ENCODE measurements around the gene CRACR2B.

Gene CRACR2B

DNA sequence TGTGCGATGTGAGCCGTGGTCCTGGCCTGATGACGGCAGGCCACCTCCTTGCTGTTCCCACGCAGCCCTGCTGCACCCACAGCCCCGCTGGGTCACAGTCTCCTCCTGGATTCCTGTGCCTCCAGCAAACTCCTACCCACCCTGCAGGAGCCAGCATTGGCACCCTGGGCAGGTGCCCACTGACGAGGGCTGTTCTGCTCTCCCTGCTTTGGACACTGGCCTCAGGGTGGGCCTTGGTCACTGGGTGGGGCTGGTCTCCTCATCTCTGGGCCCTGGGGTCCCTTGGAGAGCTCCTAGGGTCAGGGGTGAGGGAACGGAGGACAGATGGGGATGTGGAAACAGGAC is 27.6 kb downstream of the CRACR2B start:
- no peak for DNase-seq

DNA sequence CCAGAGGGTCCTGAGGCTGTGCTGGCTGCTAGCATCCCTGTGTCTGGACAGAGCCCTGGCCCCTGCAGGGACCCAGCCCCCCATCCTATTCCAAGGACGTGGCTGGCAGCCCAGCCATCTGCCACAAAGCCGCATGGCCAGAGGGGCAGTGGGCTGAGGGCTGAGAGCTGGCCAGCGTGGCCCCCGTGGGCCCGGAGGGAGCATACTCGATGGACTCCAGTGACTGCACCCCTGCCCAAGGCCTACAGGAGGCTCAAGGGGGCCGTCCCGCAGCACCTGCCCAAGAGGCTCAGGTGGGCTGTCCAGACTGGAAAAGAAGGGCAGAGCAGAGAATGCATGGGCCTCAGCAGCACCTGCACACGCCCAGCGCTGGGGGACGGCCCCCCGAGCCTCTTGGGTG is 28.1 kb downstream of the CRACR2B start:
- DNase-seq: no peak

DNA sequence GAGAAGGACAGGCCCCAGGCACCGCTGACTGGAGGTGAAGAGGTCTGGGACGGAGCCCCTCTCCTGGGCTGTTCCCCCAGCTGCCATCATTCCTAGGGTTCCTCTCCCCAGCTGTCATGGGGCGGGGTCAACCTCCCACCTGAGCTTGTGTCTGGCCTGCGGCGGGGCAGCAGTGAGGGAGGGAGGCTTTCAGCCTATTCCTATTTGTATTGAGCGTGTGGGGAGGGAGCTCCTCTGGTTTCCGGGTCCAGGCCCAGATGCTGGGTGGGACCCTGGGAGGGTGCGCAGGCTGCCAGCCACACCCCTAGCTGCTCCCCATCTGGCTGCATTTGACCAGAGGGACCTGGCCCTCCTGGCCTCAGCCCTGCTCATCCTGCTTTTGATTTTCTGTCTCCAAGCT is 28.7 kb downstream of the CRACR2B start:
- no peak for DNase-seq

DNA sequence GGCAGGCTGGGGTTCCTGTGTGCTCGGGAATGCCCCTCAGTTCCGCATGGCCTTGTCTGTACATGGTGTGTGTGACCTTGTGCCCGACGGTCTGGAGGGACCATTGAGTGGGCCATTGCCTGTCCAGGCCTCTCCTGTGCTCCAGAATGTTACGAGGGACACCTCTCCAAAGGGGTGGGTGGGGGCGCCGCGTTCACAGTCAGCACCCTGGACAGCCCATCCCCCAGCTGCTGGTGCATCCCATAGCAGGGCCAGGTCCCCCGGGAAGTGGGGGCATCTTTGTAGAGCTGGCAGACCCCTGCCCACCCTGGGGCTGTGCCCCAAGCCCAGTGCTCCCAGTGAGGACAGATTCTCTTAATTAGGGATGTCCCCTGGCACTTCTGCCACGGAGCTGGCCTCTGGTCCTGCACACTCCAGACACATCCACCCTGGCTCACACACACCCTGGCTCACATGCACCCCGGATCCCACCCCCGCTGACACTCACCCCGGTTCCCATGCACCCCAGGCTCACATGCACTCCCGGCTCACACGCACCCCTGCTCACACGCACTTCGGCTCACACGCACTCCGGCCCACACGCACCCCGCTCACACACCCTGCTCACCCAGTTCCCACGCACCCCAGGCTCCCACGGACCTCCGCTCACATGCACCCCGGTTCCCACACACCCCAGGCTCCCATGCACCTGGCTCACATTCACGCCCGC is 30.5 kb downstream of the CRACR2B start:
- DNase-seq: no peak

DNA sequence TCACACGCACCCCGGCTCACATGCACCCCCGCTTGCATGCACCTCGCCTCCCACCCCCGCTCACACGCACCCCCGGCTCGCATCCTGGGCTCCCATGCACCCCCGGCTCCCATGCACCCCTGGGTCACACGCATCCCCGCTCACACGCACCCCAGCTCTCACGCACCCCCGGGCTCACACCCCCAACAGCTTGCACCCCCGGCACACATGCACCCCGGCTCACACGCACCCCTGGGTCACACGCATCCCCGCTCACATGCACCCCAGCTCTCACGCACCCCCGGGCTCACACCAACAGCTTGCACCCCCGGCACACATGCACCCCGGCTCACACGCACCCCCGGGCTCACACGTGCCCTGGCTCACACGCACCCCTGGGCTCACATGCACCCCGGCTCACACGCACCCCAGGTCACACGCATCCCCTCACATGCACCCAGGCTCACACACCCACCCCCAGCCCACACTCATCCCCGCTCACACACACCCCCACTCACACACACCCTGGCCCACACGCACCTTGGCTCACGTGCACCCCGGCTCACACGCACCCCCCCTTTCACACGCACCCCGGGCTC is 31.1 kb downstream of the CRACR2B start:
- DNase-seq: no peak

DNA sequence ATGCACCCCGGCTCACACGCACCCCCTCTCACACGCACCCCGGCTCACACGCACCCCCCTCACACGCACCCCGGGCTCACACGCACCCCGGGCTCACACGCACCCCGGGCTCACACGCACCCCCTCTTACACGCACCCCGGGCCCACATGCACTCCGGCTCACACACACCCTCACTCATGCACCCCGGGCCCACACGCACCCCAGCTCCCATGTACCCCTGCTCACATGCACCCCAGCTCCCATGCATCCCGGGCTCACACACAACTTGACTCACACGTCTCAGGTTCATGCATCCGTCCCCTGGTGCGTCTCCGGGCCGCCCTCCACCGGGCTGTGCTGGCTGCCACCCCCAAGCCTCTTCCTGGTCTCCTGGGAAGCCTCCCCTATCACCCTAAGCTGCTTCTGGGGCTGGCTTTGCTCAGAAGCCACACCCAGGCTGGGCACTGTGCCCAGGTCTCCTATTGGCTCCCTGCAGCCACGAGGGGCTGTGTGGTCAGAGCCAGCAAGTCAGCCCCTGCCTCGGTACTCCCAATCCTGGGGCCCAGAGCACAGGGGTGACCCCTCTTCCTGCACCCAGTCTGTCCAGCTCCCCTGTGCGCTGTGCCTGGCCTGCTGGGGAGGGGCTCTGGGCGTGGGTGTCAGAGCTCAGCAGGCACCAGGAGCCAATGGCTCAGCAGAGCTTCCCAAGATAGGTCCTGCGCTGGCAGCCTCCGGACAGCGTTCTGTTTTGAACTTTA is 31.8 kb downstream of the CRACR2B start:
- DNase-seq: no peak

DNA sequence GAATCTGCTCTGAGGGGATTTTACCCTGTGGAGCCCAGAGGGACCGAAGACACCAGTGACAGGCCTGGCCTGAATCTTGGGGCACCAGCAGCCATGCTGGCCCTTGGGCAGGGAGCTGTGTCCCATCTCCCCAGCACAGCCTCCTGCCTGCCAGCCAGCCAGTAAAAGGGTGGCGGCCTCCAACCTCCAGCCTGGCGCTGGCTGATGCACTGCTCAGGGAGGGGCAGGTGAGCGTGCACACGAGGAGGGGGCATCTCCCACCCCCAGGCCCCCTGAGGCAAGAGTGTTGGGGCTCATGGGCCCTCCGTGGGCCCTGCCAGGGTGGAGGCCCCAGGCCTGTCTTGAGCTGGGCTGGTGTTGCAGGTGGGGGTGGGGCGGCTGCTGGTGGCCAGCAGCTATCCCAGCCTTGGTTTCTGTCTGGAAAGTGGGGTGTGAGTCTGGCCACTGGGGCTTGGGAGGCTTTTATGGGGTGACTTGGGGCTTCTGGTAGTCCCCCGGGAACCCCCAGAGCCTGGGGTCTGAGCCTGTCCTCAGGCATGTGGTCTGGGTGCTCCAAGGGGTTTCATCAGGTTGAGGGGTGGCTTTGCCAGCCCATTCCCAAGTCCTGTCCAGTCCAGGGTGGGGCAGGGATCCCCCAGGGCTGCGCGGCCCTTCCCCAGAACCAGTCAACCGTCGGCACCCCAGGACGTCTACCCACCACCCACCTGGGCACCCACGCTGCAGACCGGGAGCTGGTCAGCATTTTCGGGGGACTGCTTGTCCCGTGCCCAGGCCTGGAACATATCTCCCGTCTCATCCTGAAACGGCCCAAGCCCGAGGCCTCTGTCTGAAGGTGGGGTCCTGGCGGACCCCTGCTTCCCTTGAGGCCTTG is 32.8 kb downstream of the CRACR2B start:
- no peak for DNase-seq

DNA sequence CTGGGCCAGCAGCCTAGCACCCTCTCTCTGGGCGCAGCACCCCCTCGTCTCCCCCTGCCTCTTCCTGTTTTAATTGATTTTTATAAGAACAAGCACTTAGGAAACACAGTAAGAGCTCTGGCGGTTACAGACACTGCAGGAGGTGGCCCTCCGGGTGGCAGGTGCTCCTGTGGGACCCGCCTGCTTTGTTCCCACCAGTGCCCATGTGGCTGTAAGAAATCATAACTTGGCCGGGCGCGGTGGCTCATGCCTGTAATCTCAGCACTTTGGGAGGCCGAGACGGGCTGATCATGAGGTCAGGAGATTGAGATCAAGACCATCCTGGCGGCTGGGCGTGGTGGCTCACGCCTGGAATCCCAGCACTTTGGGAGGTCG is 33.4 kb downstream of the CRACR2B start:
- no peak for DNase-seq

DNA sequence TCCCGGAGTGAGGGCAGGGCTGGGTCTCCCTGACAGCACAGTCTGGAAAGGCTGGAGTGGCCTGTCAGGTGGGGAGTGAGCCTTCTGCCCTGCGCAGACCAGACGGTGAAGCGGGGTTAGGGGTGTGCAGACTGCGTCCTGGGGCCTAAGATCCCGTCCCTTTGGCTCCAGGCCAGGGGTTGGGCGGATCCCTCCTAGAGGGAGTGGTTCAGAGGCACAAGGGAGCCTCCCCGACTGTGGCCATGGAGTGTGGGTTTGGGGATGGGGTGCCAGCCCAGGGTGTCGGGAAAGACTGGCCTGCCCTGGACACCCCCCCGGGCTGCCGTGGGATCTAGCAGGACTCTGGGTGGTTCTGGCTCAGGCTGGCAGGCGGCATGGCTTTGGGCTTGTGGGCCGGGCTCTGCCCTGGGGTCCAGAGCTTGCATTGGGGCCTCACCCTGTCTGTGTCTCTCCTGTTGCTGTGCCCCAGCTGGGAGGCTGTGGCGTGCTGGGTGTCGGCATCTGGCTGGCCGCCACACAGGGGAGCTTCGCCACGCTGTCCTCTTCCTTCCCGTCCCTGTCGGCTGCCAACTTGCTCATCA is 34.5 kb downstream of the CRACR2B start:
- DNase-seq: no peak

DNA sequence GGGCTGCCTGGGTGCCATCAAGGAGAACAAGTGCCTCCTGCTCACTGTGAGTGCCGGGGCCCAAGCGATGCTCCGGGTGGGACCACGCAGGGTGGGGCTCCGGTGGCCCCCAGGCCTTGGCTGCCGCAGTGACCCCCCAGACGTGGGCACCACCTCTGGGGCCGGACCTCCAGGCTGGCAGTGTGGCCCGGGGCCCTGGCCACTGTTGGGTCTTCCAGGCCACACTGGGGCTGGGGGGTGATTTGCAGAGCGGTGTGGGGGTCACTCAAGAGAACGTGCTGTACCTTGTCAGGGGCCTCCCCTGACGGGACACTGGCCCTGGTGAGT is 34.9 kb downstream of the CRACR2B start:
- no peak for DNase-seq

DNA sequence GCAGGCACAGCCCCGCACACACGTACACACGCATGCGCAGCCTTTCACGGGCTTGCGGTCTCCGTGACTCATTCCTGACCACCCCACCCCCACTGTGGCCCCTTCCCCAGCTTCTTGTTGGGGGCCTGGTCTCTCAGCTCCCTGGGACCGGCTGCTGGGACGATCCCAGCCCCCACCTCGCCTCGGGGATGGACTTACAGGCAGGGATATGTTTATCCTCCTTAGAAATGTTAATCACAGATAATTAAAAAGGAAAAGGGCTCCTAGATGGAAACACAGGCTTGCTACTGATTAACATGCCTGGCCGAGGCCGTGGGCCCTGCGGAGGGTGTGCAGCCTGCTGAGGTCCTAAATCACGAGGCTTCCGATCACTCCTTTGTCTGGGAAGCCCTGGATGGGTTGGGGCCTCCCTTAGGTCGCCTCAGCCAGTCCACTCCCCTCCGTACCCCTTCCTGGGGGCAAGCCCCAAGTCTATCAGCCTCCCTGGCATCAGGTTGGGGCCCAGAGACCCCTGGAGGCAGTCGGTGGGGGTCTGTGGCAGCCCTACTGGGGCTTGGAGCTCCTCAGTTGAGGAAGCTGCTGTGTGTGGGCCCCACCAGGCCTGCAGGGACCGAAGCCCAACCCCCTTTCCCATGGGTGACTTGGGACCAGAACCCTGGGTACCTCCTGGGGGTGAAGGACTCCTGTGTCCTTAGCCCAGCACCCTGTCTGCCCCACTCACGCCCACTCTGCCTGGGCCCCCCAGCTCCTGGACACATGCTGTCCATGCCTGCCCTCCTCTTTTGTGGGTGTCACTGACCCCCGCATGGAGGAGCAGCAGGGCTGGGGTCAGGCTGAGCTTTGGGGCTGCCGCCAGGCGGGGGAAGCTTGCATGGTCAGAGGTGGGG is 35.5 kb downstream of the CRACR2B start:
- DNase-seq: no peak

DNA sequence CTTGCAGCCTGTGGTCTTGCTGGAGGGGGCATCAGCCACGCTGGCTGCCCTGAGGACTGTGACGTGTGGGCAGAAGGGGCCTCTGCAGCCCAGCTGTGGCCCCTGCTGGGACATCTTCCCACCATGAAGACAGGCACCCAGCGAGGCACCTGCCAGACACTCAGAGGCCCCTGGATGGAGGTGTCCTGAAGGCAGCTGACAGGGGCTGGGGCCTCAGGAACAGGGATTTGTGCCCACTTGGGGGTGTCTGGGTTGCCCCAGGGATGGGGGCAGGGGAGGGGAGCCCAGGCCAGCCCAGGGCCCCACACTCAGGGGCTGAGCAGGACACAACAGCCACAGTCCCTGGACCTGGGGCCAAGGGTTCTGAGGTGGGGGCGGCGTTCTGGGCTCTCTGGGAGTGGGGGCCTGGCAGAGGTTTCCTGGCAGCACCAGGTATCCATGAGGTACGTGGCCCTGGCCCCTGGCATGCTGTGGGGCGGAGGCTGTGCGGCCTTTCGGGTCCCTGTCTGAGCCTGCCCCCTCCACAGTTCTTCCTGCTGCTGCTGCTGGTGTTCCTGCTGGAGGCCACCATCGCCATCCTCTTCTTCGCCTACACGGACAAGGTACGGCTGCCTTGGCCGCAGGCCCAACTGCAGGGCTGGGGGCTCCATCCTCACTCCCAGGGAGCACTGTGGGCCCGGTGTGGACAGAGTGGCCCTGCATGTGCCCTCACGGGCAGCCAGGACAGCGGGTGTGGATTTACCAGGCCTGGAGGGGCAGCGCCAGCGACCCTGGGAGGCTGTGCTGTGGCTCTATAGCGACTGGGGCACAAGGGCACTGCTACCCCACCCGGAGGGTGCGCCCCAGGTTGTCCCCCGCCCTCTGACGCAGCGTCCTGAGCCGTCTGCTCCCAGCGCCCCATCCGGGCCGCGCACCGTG is 36.5 kb downstream of the CRACR2B start:
- DNase-seq: no peak

DNA sequence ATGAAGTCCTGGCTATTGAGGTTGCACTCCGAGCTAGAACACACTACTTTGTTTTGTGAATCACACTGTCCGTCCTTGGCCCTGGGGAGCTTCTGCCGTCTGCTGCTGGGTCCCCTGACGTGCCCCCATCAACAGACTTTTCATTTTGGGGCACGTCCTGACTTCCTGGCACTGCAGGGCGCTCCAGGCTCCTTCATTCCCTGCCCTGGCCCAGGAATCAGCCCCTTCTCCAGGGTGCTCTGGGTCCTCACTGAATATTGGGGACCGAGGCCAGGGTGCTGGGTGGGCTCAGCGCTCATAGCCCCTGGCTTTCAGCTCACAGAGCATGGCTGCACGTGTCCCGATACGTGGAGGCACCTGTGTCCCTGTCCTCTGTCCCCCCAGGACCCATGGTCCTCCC is 37.2 kb downstream of the CRACR2B start:
- no peak for DNase-seq

DNA sequence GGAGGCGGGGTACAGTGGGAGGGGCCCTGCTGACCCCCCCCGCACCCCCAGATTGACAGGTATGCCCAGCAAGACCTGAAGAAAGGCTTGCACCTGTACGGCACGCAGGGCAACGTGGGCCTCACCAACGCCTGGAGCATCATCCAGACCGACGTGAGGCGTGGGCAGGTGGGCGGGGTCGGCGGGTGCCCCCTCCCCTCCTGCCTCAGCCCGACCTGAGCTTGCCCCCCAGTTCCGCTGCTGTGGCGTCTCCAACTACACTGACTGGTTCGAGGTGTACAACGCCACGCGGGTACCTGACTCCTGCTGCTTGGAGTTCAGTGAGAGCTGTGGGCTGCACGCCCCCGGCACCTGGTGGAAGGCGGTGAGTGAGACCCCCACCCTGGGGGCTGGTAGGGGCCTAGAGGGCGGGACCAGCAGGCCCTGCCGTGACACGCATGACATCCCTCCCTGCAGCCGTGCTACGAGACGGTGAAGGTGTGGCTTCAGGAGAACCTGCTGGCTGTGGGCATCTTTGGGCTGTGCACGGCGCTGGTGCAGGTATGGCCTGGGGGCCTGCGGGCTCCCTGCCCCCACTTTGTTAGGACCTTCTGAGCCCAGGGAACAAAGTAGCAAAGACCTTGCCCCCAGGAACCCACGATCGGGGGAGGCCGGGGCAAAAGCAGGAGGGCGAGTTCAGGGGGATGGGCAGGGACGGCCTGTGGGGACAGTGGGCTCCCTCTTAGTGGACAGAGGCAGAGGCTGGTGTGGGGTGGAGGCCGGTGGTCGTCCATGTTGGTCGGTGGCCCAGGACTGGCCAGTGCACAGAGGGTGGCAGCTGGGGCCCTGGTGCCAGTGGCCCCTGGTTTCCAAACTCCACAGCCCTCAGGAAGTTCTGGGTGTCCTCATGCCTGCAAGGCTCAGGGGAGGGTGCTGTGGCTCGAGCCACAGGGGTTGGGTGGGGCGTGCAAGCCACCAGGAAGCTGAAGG is 38.0 kb downstream of the CRACR2B start:
- DNase-seq: no peak

DNA sequence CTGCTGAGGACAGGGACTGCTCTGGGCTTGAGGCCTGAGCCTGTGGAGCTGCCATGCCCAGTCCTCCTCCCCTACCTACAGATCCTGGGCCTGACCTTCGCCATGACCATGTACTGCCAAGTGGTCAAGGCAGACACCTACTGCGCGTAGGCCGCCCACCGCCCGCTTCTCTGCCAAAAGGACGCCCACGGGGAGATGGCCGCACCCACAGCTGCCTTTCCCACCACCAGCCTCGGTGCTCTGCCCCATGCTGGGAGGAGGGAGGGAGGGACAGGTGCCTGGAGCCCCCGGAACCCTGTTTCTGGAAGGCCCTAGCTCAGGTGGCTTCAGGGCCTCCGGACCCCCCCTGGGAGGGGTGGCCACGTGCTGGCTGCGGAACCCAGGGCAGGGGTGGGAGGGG is 38.8 kb downstream of the CRACR2B start:
- DNase-seq: no peak

DNA sequence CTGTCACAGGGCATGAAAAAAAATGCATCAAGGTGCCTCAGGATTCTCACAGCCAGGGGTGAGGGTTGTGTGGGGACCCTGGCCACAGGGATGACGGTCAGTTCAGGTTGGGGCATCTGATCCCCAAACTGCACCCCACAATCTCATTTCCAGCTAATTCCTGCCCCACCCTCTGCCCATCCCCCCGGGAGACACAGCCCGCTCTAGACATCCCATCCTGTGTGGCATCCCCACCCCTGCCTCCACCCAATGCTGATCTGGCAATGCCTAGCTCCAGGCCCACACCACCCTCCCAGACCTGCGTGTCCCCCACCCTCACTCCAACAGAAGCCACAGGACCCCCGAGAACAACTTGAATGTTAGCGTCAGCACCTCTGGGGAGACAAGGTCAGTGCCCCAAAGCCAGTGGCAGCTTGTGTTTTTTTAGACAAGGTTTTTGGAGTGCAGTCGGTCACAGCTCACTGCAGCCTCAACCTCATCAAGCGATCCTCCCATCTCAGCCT is 40.2 kb downstream of the CRACR2B start:
- no peak for DNase-seq

DNA sequence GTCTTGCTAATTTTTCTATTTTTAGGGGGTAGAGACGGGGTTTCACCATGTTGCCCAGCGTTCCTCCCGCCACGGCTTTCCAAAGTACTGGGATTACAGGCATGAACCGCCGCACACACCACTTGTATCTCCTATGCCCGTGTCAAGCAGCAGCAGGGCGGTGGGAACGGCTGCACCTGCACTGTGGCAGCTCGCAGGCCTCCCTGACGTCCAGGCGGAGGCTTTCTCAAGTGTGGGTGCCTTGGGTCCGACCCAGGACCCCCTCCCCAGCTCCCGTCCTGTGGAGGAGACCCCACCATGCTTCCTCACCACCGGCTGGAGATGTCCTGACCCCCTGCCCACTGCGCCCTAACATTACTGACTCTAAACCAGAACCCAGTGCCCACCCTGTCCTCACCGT is 40.7 kb downstream of the CRACR2B start:
- no peak for DNase-seq

DNA sequence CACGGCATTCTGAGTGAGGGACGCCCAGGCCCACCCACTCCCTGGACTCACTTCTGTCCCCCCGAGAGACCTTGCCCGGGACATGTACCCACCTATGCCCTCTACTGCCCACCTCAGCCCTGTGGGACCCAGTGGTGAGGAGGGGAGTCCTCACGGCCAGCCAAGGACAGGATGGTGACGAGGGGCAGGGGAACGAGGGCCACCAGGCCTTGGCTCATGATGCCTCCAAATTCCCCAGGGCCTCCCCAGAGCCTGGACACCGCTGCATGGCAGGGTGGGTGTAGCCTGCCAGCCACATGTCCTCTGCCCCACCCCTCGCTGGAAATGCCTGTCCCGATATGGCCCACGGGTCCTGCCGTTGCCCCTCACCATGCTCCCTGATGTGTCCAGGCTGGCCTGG is 41.1 kb downstream of the CRACR2B start:
- DNase-seq: no peak

DNA sequence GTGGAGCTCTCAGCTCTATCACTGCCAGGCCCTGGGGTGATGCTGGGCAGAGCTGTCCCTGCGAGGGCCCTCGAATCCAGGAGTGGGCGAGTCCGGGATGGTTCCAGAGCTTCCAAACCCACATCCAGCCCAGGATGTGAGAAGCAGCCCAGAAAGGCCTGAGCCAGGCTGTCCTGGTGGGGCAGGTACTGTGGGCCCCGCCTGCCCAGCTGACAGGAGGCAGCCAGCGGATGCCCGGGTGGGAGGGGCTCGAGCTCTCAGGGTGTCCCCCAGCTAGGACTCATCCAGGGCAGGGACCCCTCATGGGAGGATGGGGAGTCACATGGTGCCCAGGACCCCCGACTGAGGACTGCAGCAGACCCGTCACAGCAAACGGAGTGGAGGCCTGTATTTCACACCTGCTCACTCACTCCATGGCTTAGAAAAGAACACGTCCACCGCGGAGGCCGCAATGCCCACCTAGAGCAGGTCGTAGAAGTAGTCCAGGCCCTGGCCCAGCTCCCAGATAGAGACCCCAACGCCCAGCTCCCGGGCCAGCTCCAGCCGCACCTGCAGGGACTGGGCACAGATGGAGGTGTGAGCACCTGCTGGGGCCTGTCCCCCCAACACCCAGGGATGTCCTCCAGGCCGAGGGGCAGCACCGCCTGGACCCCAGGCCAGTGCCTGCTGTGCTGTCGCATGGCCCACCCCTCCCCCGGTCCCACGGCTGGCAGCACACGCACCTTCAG is 41.8 kb downstream of the CRACR2B start:
- no peak for DNase-seq
